Activated naive CD4-positive, alpha-beta T cell treated with anti-CD3 and anti-CD28 coated beads, Interleukin-2, amount 10 ng/mL, durations not matched to agents 7 days and 5 days (primary cell): Measurements from ENCODE around the gene TAPBPL.

Source experiments
- CTCF ChIA-PET: fragments of 350-600 bp; sonication (Branson Sonifier 250); formaldehyde crosslinking; loops from one replicate; lab custom pipeline; 2021; ENCODE audit warnings: antibody characterized with exemption; lab: Charles Lee
- DNase-seq: peaks from one replicate; pipeline ENCODE4 v3.0.0-alpha.2; 2020
- H3K27ac Mint-ChIP-seq: one replicate; pipeline ENCODE4 v1.8.0; 2021; ENCODE audit warnings: mild to moderate bottlenecking, moderate library complexity, mixed read lengths
- H3K27me3 Mint-ChIP-seq: one replicate; pipeline ENCODE4 v1.8.0; 2021; ENCODE audit warnings: mild to moderate bottlenecking, mixed read lengths
- H3K36me3 Mint-ChIP-seq: one replicate; pipeline ENCODE4 v1.8.0; 2021; ENCODE audit warnings: mixed read lengths
- H3K4me1 Mint-ChIP-seq: one replicate; pipeline ENCODE4 v1.8.0; 2021; ENCODE audit warnings: mixed read lengths
- H3K4me3 Mint-ChIP-seq: one replicate; pipeline ENCODE4 v1.8.0; 2021; ENCODE audit warnings: mild to moderate bottlenecking, moderate library complexity, mixed read lengths
- H3K9me3 Mint-ChIP-seq: one replicate; pipeline ENCODE4 v1.8.0; 2021; ENCODE audit warnings: mixed read lengths

TAPBPL gene

GRCh38 chr12:6444704-6445688 is 6.8 kb upstream of the TAPBPL start, which contains the start of gene CD27:
Gene CD27, plus strand, starts transcription at chr12:6444955. Its CDS starts 141 bp downstream, at chr12:6445096.
- H3K36me3 Mint-ChIP-seq = peaks cover 35% of the 10 kb centered on the region
- peak; percentile 60 for DNase-seq
- no peaks in the 10 kb centered on the region for H3K9me3 Mint-ChIP-seq
- peaks cover 66% of the 10 kb centered on the region for H3K4me1 Mint-ChIP-seq
- peak within 1 kb of the TSS; percentile 95 for H3K27ac Mint-ChIP-seq
- no peaks in the 10 kb centered on the region for H3K27me3 Mint-ChIP-seq
- CTCF ChIA-PET = interaction anchor here (0.7 to 6.8 kb wide), 5 partner anchors 11 to 110 kb away, joined by 3 to 63 read pairs (median 37); no protein-coding TSS in a partner anchor
- peak within 1 kb of the TSS; percentile 97 for H3K4me3 Mint-ChIP-seq

DNA sequence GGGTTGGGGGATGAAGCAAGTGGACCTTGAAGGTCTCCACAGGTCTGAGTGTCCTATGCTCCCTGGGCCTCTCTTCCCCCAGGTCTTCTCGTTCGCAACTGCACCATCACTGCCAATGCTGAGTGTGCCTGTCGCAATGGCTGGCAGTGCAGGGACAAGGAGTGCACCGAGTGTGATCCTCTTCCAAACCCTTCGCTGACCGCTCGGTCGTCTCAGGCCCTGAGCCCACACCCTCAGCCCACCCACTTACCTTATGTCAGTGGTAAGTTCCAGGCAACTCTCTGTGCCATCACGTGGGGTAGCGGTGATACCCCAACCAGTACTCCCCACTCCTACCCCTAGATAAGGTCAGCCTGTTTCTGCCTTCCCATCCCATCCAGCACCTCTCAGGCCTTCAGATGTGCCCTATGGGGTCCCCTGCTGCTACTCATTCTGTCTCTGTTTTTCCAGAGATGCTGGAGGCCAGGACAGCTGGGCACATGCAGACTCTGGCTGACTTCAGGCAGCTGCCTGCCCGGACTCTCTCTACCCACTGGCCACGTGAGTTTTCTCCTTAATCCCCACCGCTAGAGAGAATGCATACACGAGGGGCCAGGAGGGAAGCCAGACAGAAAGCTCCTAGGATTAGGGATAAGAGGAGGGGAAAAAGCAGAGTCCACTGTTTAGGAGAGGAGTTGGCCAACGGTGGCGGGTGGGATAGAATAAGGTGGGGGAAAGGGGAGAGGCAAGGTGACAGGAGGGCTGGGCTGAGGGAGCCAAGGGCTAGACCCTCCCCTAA is 1.6 kb upstream of the TAPBPL start:
- no peak for DNase-seq
- CTCF ChIA-PET = interaction anchor here (0.8 to 6.9 kb wide), 4 partner anchors 13 to 26 kb away, joined by 3 to 35 read pairs (median 12); no protein-coding TSS in a partner anchor
- Mint-ChIP-seq H3K36me3 (peaks cover 72% of the 10 kb centered on the region), H3K4me1 (peaks cover 86% of the 10 kb centered on the region), H3K4me3 (peak overlapping the region; percentile 99), H3K9me3 (no peaks in the 10 kb centered on the region), H3K27ac (peak overlapping the region; percentile 99), H3K27me3 (no peaks in the 10 kb centered on the region)

DNA sequence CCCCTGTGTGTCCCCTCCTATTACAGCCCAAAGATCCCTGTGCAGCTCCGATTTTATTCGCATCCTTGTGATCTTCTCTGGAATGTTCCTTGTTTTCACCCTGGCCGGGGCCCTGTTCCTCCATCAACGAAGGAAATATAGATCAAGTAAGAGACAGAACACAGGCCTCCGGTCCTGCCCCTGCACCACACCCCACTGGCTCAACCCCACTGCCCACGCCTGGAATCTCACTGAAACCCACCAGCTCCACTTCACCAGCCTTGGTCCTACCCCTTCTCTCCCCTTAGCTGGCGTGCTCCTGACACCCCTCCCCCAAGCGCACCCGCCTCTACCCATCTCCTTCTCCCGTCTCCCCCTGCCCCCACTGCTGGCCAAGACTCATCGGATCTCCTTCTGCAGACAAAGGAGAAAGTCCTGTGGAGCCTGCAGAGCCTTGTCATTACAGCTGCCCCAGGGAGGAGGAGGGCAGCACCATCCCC is 934 bp upstream of the TAPBPL start:
- DNase-seq = no peak
- peak overlapping the region; percentile 99 for H3K4me3 Mint-ChIP-seq
- H3K27me3 Mint-ChIP-seq = no peaks in the 10 kb centered on the region
- H3K27ac Mint-ChIP-seq = peak overlapping the region; percentile 99
- CTCF ChIA-PET = interaction anchor here (2.3 to 6.9 kb wide), 4 partner anchors 13 to 27 kb away, joined by 8 to 35 read pairs (median 15); partner anchors contain the start of gene VAMP1
- H3K9me3 Mint-ChIP-seq = no peaks in the 10 kb centered on the region
- H3K36me3 Mint-ChIP-seq = peaks cover 72% of the 10 kb centered on the region
- peaks cover 85% of the 10 kb centered on the region for H3K4me1 Mint-ChIP-seq

GRCh38 chr12:6452245-6452943 is 552 bp downstream of the TAPBPL start:
- Mint-ChIP-seq H3K27ac (peak overlapping the region; percentile 99), H3K27me3 (no peaks in the 10 kb centered on the region), H3K4me1 (peaks cover 81% of the 10 kb centered on the region), H3K9me3 (no peaks in the 10 kb centered on the region), H3K4me3 (peak overlapping the region; percentile 99), H3K36me3 (peaks cover 71% of the 10 kb centered on the region)
- peak; percentile 46 for DNase-seq
- CTCF ChIA-PET = interaction anchor here (0.8 to 6.9 kb wide), 8 partner anchors 8 to 29 kb away, joined by 3 to 35 read pairs (median 8); partner anchors contain the start of gene VAMP1

DNA sequence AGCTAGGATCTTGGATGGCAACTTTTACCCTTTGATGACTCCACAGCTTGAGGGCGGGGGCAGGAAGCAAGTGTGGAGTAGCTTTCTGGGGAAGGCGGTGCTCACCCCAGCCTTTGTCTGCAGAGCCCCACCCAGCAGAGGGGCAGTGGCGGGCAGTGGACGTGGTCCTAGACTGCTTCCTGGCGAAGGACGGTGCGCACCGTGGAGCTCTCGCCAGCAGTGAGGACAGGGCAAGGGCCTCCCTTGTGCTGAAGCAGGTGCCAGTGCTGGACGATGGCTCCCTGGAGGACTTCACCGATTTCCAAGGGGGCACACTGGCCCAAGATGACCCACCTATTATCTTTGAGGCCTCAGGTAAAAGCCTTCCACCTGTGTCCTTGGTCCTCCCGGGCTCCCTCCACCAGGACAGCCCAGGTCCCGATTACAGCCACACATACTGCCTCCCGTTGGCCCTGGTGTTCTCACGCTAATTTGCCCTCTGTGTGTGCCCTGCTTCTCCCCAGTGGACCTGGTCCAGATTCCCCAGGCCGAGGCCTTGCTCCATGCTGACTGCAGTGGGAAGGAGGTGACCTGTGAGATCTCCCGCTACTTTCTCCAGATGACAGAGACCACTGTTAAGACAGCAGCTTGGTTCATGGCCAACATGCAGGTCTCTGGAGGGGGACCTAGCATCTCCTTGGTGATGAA is 1.2 kb downstream of the TAPBPL start:
- no peaks in the 10 kb centered on the region for H3K9me3 Mint-ChIP-seq
- peak overlapping the region; percentile 99 for H3K4me3 Mint-ChIP-seq
- CTCF ChIA-PET = interaction anchor here (0.8 to 6.9 kb wide), 7 partner anchors 8 to 29 kb away, joined by 3 to 35 read pairs (median 8); partner anchors contain the start of gene VAMP1
- peak overlapping the region; percentile 99 for H3K27ac Mint-ChIP-seq
- no peaks in the 10 kb centered on the region for H3K27me3 Mint-ChIP-seq
- peak; percentile 53 for DNase-seq
- peaks cover 78% of the 10 kb centered on the region for H3K4me1 Mint-ChIP-seq
- H3K36me3 Mint-ChIP-seq = peaks cover 70% of the 10 kb centered on the region

- no peaks in the 10 kb centered on the region for H3K27me3 Mint-ChIP-seq
- peaks cover 83% of the 10 kb centered on the region for H3K36me3 Mint-ChIP-seq
- no peak overlapping the region for H3K4me3 Mint-ChIP-seq
- H3K4me1 Mint-ChIP-seq = peaks cover 83% of the 10 kb centered on the region
- H3K27ac Mint-ChIP-seq = peak overlapping the region; percentile 74
- CTCF ChIA-PET = interaction anchor here (3.9 kb wide), 1 partner anchor 33 kb away, joined by 19 read pairs; no protein-coding TSS in a partner anchor
- DNase-seq = no peak
- no peaks in the 10 kb centered on the region for H3K9me3 Mint-ChIP-seq
Observed at GRCh38 chr12:6457220-6457945, 5.5 kb downstream of the TAPBPL start.

- peaks cover 84% of the 10 kb centered on the region for H3K36me3 Mint-ChIP-seq
Observed at GRCh38 chr12:6458281-6459003, 6.6 kb downstream of the TAPBPL start.

GRCh38 chr12:6459004-6459337 is 7.1 kb downstream of the TAPBPL start:
- peak overlapping the region; percentile 26 for H3K4me3 Mint-ChIP-seq
- no peaks in the 10 kb centered on the region for H3K27me3 Mint-ChIP-seq
- no peak for DNase-seq
- H3K4me1 Mint-ChIP-seq = peaks cover 85% of the 10 kb centered on the region
- H3K27ac Mint-ChIP-seq = peak overlapping the region; percentile 83
- CTCF ChIA-PET = interaction anchor here (3.6 to 3.9 kb wide), 2 partner anchors 25 to 34 kb away, joined by 19 read pairs; no protein-coding TSS in a partner anchor
- peaks cover 85% of the 10 kb centered on the region for H3K36me3 Mint-ChIP-seq
- H3K9me3 Mint-ChIP-seq = no peaks in the 10 kb centered on the region

More at GRCh38 chr12:6458281-6459003, 6.6 kb downstream of the TAPBPL start:
- no peaks in the 10 kb centered on the region for H3K27me3 Mint-ChIP-seq
- H3K27ac Mint-ChIP-seq = peak overlapping the region; percentile 83
- H3K9me3 Mint-ChIP-seq = no peaks in the 10 kb centered on the region
- H3K4me3 Mint-ChIP-seq = no peak overlapping the region
- peaks cover 83% of the 10 kb centered on the region for H3K4me1 Mint-ChIP-seq
- no peak for DNase-seq
- CTCF ChIA-PET = interaction anchor here (3.6 to 3.9 kb wide), 2 partner anchors 24 to 34 kb away, joined by 19 read pairs; no protein-coding TSS in a partner anchor

DNA sequence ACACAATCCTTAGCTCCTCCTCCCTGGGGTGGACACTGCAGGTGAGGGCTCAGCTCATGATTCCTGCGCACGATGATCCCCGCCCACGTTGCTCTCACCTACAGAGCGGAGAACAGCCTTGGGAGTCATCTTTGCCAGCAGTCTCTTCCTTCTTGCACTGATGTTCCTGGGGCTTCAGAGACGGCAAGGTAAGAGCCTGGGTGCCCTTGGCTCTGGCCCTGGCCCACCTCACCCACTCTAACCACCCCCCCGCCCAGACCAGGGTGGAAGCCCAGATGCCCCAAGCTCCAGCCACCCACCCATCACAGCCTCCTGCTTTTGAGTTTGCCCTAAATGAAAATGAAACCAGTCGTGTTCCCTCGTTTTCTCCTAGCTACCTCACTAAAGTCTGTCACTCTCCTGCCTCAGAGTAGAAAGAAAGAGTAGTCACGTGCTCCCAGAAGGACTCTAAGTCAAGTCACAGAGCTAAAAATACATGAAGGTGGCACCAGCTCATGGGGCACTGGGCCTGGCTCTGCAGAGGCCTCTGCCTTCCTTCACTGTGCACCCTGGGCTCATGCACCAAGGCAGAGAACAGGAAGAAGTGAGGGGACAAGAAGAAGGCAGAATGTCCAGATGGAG is 9.0 kb downstream of the TAPBPL start:
- CTCF ChIA-PET = interaction anchor here (0.9 to 6.6 kb wide), 9 partner anchors 9 to 125 kb away, joined by 3 to 231 read pairs (median 7); partner anchors contain the start of genes CD27, TAPBPL and VAMP1
- Mint-ChIP-seq H3K36me3 (peaks cover 87% of the 10 kb centered on the region), H3K27me3 (no peaks in the 10 kb centered on the region), H3K4me3 (peak overlapping the region; percentile 75), H3K9me3 (no peaks in the 10 kb centered on the region), H3K4me1 (peaks cover 86% of the 10 kb centered on the region), H3K27ac (peak overlapping the region; percentile 100)
- DNase-seq = peak; percentile 63

GRCh38 chr12:6461401-6462233 is 9.8 kb downstream of the TAPBPL start:
- Mint-ChIP-seq H3K27me3 (no peaks in the 10 kb centered on the region), H3K4me1 (peaks cover 89% of the 10 kb centered on the region), H3K4me3 (peak overlapping the region; percentile 75), H3K36me3 (peaks cover 86% of the 10 kb centered on the region), H3K27ac (peak overlapping the region; percentile 100), H3K9me3 (no peaks in the 10 kb centered on the region)
- DNase-seq = peak; percentile 92
- CTCF ChIA-PET = interaction anchor here (0.9 to 6.6 kb wide), 10 partner anchors 9 to 126 kb away, joined by 3 to 231 read pairs (median 6); partner anchors contain the start of genes CD27, TAPBPL and VAMP1
